Astrocyte of the hippocampus (primary cell): Measurements from ENCODE around the gene EPHB1.
"Not testable (repeated sequence)": the region's sequence is repeated elsewhere in the genome, so short reads cannot be mapped to it uniquely, and the experiment has no call there.

Experiments
- DNase-seq: peaks from one replicate; pipeline ENCODE4 v3.0.0; 2011; ENCODE audit warnings: low read depth, low spot score

The EPHB1 gene

DNA sequence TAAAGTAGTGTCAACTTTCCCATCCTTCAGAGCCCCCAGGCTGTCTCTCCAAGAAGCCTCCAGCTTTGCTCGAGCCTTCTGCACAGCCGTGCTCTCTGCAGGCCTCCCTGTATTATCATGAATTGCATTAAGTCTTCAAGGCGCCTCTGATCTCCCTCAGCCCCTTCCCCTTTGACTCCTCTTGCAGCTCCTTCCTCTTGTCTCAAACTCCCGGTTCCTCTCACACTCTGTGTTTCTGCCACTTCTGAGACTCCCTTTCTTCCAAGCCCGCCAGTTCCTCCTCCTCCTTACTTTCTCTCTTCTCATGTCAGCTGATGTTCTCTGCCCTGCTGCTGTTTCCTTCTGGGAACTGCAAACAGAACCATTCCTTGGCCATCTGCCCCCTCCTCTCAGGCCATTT lies 418.8 kb downstream of the EPHB1 start:
- no peak for DNase-seq

- DNase-seq: no peak
These were observed 419.3 kb downstream of the EPHB1 start for GRCh38 chr3:135214400-135214799.

DNA sequence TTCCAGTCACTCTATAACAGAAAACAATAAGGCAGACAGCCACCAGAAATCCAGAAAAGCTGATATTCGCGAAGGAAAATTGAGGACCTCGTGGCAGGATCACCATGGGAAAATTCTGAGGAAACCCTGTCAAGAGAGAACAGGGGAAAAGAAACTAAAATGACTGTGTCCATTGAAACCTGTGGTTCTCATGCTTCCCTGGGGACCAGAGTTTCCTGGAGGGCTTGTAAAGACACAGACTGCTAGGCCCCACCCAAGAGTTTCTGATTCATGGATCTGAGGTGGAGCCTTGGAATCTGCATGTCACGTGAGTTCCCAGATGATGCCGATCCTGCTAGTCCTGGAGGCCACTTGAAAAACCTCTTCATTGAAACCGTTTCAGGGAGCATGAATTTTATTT lies 420.5 kb downstream of the EPHB1 start:
- no peak for DNase-seq

DNA sequence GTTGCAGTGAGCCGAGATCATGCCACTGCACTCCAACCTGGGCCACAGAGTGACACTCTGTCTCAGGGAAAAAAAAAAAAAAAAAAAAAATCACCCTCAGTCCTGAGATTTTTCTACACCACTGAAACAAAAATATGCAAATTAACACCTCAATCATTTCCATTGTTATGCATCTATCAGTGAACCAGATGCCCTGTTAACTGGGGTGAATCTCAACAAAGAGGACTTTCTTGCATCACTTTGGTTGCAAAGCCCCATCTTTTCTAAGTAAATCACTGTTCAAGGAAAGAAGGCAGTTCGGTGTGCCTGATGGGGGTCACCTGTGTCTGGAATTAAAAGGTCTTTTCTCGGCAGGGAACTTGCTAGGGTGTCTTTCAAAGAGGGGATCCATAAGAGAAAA lies 421.6 kb downstream of the EPHB1 start:
- DNase-seq: no peak

DNA sequence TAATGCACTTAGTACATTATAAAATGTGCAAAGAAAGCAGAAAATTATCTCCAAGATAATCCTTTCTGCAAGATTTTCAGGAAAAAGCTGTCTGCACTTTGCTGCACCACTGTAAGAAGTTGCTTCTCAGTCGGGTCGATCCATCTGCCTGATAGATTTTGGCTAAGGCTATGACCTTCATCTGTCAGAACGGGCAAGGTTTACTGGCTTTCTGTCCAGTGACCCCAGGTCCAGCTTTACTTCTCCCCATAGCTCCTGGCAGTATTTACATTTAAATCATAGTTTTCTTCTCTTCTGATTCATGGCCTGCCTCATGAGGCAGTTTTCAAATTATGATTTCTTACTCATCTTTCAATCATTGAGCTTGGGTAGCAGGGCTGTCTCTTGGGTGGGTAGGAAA lies 422.7 kb downstream of the EPHB1 start:
- no peak for DNase-seq

GRCh38 chr3:135218304-135218703 lies 423.2 kb downstream of the EPHB1 start:
- DNase-seq: no peak

- no peak for DNase-seq
These were observed 423.7 kb downstream of the EPHB1 start for GRCh38 chr3:135218782-135219181.

- DNase-seq: no peak
These were observed 429.8 kb downstream of the EPHB1 start for GRCh38 chr3:135224815-135225362.

- no peak for DNase-seq
These were observed 431.0 kb downstream of the EPHB1 start for GRCh38 chr3:135226057-135226456.

- no peak for DNase-seq
These were observed 433.1 kb downstream of the EPHB1 start for GRCh38 chr3:135228201-135228600.

DNA sequence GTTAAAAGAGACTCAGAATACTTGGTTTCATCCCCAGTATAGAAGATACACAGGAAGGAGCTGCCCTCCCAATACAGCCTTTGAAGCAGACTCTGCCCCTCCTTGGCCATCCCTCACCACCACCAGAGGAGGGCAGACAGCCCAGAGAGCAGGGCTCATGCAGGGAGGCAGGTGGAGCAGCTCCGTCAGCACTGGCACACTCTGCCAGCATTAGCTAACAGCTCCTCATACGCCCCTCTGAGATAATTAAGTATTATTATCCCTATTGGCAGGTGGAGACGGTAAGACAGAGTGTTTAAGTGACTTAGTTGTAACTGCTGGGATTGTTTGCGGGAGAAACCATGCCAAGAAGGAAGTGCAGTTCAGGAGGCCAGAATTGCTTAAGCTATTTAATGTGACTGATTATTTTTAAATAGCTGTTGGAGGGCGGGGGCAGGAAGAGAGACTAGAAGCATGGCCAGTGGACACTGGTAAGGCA lies 434.0 kb downstream of the EPHB1 start:
- no peak for DNase-seq

GRCh38 chr3:135231737-135232136 lies 436.7 kb downstream of the EPHB1 start:
- DNase-seq: no peak

DNA sequence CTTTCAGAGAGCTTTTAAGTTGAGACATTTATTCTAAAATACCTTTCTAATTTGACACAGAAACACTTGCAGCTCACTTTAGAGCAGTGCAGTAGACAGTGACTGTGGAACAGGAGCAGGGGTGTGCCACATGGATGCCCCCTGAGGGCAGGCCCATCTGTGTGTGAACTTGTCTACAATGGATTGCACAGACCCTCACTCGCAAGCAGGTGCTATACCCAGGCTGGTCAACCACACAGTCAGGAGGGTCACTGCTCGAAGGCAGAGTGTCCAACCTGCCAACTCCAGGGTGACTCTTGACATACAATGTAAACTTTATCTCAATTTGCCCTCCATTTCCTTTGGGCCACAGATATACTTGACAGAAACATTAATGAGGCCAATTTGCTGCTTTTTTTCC lies 437.2 kb downstream of the EPHB1 start:
- DNase-seq: no peak

DNA sequence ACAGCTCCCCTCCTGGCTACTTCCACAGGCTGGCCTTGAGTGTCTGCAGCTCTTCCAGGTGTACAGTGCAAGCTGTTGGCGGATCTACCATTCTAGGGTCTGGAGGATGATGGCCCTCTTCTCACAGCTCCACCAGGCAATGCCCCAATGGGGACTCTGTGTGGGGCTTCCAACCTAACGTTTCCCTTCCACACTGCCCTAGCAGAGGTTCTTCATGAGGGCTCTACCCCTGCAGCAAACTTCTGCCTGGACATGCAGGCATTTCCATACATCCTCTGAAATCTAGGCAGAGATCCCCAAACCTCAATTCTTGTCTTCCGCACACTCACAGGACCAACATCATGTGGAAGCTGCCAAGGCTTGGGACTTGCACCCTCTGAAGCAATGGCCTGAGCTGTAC lies 438.4 kb downstream of the EPHB1 start:
- not testable (repeated sequence) for DNase-seq

GRCh38 chr3:135235541-135235940 lies 440.5 kb downstream of the EPHB1 start:
- DNase-seq: no peak

DNA sequence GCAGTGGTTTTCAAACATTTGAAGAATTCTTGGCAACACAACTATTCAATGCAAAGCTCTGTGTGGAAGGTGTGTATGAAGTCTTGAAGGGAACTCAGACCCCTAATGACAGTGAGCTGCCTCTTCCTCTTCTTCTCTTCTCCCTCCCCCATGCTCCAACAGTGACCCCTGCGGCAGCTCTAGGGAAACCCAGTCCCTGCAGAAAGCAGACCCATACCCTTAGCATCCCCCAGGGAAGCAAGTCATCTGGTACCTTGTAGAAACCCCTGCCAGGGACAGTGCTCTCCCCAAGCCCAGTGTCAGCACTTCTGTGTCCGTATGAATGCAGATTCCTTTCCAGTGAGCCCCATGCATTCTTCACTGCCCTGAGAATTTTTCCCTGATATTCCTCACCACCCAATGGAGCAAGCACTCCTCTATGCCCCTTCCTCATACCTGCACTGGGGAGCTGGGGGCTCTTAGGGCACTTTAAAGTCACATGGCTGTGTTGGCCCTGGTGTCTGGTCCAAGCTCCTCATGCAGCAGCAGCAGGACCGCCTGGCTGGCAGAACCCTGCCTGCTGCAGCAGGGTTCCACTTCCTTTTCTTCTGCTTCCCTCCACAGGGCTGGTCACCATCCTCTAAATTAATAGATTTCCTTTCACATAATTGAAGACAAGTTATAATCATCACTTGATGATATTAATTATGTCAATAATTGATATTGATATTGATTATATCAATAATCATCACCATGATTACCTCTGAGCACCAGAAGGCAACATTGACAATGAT lies 442.5 kb downstream of the EPHB1 start:
- DNase-seq: no peak

DNA sequence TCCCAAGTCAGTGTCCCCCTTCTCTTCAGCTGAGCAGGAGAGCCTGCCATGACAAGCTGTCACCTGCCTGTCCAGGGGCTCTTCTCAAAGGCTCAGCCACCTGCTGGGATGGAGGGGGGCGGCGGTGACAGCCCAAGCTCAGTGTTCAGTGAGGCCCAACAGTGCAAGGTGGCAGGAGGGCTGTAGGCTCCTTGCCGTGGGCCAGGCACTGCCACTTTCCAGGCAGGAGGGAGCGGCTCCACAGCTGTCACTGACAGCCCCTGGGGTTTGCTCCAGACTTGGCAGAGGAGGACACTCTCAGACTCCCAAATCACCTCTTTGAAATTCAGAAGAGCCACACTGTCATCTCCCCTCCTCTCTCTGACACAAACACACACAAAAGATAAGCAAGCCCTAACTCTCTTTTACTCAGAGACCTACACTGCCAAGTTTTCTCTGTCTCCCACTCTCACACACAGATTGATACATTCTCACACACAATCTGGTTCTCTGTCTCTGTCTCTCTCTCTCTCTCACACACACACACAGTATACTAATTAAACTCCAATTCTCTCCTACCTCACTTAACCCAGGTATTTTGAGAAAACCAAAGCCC lies 443.3 kb downstream of the EPHB1 start:
- no peak for DNase-seq

GRCh38 chr3:135238871-135239614 lies 444.0 kb downstream of the EPHB1 start:
- DNase-seq: no peak

DNA sequence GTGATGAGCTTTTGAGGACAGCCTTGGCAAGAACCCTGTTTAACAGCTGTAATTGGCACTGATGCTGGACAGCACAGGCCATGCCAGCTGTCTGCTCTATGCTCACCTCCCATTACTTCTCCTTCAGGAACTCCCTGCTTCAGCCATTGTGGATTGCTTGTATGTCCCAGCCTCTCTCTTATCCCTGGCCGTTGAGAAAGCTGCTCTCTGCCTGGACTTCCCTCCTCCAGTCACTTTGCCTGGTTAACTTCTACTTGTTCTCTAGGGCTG lies 444.5 kb downstream of the EPHB1 start:
- no peak for DNase-seq

DNA sequence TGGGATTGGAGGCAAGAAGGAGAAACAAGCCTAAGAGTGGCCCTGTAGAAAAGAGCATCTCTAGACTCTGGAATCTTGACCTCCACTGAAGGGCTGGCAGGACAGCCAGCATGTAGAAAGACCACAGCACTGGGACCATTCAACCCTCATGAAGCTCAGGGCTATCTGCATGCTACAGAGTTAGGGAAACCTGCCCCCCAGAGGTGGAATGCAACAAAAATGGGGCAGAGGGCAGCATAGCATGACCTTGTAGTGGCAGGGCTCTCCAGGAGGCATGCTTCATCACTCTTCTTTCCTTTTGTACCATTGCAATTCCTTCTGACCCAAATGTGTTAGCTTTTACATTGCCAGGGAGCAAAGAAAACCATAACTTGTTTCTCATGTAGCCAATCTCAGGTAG lies 445.4 kb downstream of the EPHB1 start:
- no peak for DNase-seq

DNA sequence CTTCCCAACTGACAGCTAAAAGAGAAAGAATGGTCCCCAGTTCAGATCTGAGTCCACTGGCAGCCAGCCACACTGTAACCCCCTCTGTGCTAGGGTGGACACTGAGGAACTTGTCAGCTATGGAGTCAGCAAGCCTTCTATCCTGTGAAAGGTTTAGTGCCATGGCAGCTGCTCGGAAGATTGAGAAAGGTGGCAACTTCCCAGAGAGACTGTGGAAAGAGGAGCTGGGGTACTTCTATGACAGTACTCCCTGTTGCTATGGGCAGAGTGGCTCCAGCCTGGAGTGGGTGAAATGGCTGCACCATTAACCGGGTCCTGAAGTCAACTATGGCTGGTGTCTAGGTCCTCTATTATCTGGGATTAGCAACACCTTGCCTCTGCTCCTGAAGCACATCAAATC lies 447.2 kb downstream of the EPHB1 start:
- DNase-seq: no peak

DNA sequence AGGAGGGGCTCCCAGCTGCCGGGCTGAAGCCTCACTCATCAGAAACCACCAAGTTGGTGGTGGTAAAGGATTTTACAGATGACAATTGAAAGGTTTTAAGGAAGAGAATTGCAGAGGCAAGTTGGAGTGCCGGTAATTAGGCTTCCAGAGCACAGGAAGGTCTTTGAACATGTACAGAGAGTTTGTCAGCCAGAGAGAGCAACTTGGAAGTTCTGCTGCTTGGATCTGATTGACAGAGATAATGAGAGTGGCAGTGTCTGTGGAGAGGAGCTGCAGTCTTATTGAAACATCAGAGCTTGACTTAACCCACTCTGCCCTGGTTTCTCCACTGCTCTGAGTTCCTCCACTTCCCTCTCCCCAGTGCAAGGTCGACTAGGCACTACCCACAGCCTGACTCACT lies 448.6 kb downstream of the EPHB1 start:
- DNase-seq: no peak

- no peak for DNase-seq
These were observed 451.0 kb downstream of the EPHB1 start for GRCh38 chr3:135246027-135246426.
